ENCODE results near the gene CLIC5.

GRCh38 chr6:45911691-45912090 lies 104.0 kb downstream of the CLIC5 start:
- TF ChIP-seq CTCF (IDR thresholded peaks at IDR 0.05) (no peak), POLR2A (IDR thresholded peaks at IDR 0.05) (no peak)

Measured in adrenal gland (tissue), 5 donors.